Glutamatergic neuron (in vitro differentiated cells): ENCODE results near the gene ATP6V0A1. TPM values are rescaled to one million over a fixed set of nuclear protein-coding genes. Genes with fewer than 3 reads are reported as not detected.

Experiments
- DNase-seq: peaks from one replicate; pipeline ENCODE4 v3.0.0; 2022
- H3K27ac Mint-ChIP-seq: one replicate; pipeline ENCODE4 v1.8.0; 2020; ENCODE audit warnings: mild to moderate bottlenecking, mixed read lengths, inconsistent platforms; ENCODE audit not compliant: unreplicated experiment
- H3K27me3 Mint-ChIP-seq: one replicate; pipeline ENCODE4 v1.8.0; 2020; ENCODE audit warnings: mild to moderate bottlenecking, moderate library complexity, mixed read lengths, inconsistent platforms; ENCODE audit not compliant: unreplicated experiment
- H3K36me3 Mint-ChIP-seq: one replicate; pipeline ENCODE4 v1.8.0; 2020; ENCODE audit warnings: mild to moderate bottlenecking, mixed read lengths, inconsistent platforms; ENCODE audit not compliant: unreplicated experiment
- H3K4me1 Mint-ChIP-seq: one replicate; pipeline ENCODE4 v1.8.0; 2020; ENCODE audit warnings: mild to moderate bottlenecking, low read depth, mixed read lengths, inconsistent platforms; ENCODE audit not compliant: unreplicated experiment
- H3K4me3 Mint-ChIP-seq: one replicate; pipeline ENCODE4 v1.8.0; 2020; ENCODE audit warnings: mild to moderate bottlenecking, mixed read lengths, inconsistent platforms; ENCODE audit not compliant: unreplicated experiment
- H3K9me3 Mint-ChIP-seq: one replicate; pipeline ENCODE4 v1.8.0; 2020; ENCODE audit warnings: mild to moderate bottlenecking, moderate library complexity, mixed read lengths, inconsistent platforms; ENCODE audit not compliant: unreplicated experiment
- CTCF ChIP-seq: fragments of 200-600 bp; sonication (generic); IDR thresholded peaks from one replicate; pipeline ENCODE4 v1.5.0; 2021; ENCODE audit not compliant: partially characterized antibody, unreplicated experiment
- long read RNA-seq: library from polyadenylated mRNA; unstranded; transcript quantifications from one replicate; pipeline ENCODE4 v2.0.0, GENCODE V29; 2020; ENCODE audit not compliant: unreplicated experiment
- total RNA-seq: library from RNA; stranded (reverse); fragmentation: NEBNext Ultra II Directional; extraction: Animal tissue kit (Norgen Biotek cat#: 25700); gene quantifications from one replicate; pipeline ENCODE4 v1.2.1, GENCODE V29; 2021; ENCODE audit not compliant: unreplicated experiment

ATP6V0A1 gene
- total RNA-seq, result 253 TPM
- long read RNA-seq, full-length matches to known transcripts, result 22 of 24 reads
- long read RNA-seq, partial matches to known transcripts, result 1 of 24 reads
- long read RNA-seq, other reads (novel, unspliced or antisense), result 1 of 24 reads

GRCh38 chr17:42458497-42459255, at the start of gene ATP6V0A1:
TSS of gene ATP6V0A1 (plus strand) at chr17:42458878. CDS start at chr17:42460895, 2,017 bp downstream.
- DNase-seq, result peak; percentile 99
- Mint-ChIP-seq H3K36me3 (no peaks in the 10 kb centered on the region), H3K4me1 (peaks cover 4% of the 10 kb centered on the region), H3K27me3 (peaks cover 4% of the 10 kb centered on the region), H3K4me3 (peak within 1 kb of the TSS; percentile 100), H3K9me3 (no peaks in the 10 kb centered on the region), H3K27ac (peak within 1 kb of the TSS; percentile 95)
- TF ChIP-seq CTCF, result no peak

DNA sequence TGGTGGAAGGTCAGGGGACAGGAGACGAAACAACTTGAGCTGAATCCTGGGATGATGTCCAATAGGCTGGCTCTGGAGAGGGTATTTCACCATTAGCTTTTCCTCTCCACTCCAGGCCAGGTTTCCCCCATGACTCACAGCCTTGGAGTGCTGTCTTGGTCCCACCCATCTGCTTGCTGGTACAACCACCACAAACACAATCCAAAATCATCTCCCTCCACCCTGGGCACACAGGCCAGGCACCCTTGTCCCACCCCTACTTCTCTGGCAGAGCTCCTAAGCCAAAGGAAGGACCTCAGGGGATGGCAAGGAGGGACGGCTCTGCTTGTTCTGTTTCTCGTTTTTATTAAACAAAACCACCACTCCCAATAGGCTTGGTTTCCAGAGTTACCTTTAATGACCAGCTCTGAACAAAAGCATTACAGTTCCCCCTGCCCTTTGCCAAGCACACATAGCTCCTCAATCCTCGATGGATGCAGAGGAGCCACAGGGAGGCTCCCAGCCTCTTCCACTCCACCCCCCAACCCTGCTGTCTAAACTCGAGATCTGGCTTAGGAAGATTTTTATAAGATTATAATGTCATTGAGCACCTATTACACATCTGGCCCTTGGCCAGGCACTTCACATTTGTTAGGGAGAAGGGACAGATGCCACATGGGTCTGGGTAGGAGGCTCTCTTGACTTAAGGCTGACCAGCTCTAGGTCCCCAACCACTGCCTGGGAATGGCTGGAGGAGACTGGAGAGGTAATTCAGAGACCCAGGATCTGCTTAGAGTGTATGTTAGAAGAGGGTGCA, 49.0 kb upstream of the ATP6V0A1 start:
- H3K4me3 Mint-ChIP-seq, result no peak overlapping the region
- peaks cover 5% of the 10 kb centered on the region for H3K27me3 Mint-ChIP-seq
- TF ChIP-seq CTCF, result no peak
- no peak overlapping the region for H3K27ac Mint-ChIP-seq
- no peaks in the 10 kb centered on the region for H3K36me3 Mint-ChIP-seq
- peaks cover 3% of the 10 kb centered on the region for H3K4me1 Mint-ChIP-seq
- DNase-seq, result no peak
- no peaks in the 10 kb centered on the region for H3K9me3 Mint-ChIP-seq

DNA sequence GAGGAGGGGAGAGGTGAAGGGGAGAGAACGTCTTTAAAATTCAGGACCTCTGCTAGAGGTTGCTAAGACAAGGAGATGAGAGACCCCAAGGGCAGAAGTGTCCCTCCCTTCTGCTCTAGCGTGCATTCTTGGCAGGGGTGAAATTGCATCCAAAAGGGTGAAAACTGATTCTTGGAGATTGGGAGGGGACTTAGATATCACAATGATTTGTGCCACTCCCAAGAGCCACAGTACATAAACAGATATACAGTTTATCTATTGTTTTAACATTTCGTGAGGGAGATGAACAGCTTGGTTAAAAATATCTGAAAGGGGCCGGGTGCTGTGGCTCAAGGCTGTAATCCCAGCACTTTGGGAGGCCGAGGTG, 48.4 kb upstream of the ATP6V0A1 start:
- Mint-ChIP-seq H3K27ac (no peak overlapping the region), H3K27me3 (peaks cover 5% of the 10 kb centered on the region), H3K4me3 (no peak overlapping the region), H3K4me1 (peaks cover 3% of the 10 kb centered on the region), H3K9me3 (no peaks in the 10 kb centered on the region), H3K36me3 (no peaks in the 10 kb centered on the region)
- TF ChIP-seq CTCF, result no peak
- DNase-seq, result no peak

DNA sequence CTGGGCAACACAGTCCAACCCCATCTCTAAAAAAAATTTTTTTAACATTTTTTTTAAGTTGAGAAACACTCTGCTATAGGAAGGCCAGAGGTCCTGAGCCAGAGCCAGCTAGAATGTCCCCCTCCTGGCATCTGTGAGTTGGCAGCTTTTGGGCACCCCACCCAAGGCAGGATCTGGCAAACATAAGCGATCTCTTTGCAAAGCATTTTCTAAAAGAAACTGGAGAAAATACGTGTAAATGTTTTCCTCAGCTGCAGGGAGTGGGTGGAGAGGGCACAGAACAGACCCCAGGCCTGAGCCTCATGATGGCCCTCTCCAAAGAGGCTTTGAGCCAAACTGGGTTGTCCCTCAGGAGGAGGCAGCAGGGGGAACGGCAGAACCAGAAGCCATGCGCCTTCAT, 47.3 kb upstream of the ATP6V0A1 start:
- Mint-ChIP-seq H3K36me3 (no peaks in the 10 kb centered on the region), H3K9me3 (no peaks in the 10 kb centered on the region), H3K4me1 (peaks cover 3% of the 10 kb centered on the region), H3K4me3 (no peak overlapping the region), H3K27ac (no peak overlapping the region), H3K27me3 (peaks cover 5% of the 10 kb centered on the region)
- no peak for DNase-seq
- no peak for TF ChIP-seq CTCF
